HG02588 (cell line): ENCODE data around the gene DPH1.
"Not testable (repeated sequence)": the region's sequence is repeated elsewhere in the genome, so short reads cannot be mapped to it uniquely, and the experiment has no call there.

ENCODE experiments used
- ATAC-seq: cut with Tn5 transposase; IDR thresholded peaks from one replicate; pipeline ENCODE4 v1.9.1; 2021; ENCODE audit warnings: mild to moderate bottlenecking, moderate library complexity; ENCODE audit not compliant: unreplicated experiment

Gene DPH1

GRCh38 chr17:2029911-2030778 lies at the start of gene DPH1:
Gene DPH1 (plus strand): TSS chr17:2030153. CDS start chr17:2030170, 17 bp downstream.
- ATAC-seq: peak; percentile 65

GRCh38 chr17:1980665-1981250 lies 49.2 kb upstream of the DPH1 start:
- no peak for ATAC-seq

GRCh38 chr17:1982793-1983366 lies 47.1 kb upstream of the DPH1 start:
- not testable (repeated sequence) for ATAC-seq

GRCh38 chr17:1985093-1985492 lies 44.9 kb upstream of the DPH1 start:
- no peak for ATAC-seq

- no peak for ATAC-seq
Observed at GRCh38 chr17:1985686-1986085, 44.3 kb upstream of the DPH1 start.

- ATAC-seq: no peak
Observed at GRCh38 chr17:1986783-1987451, 43.0 kb upstream of the DPH1 start.

GRCh38 chr17:1989135-1989534 lies 40.8 kb upstream of the DPH1 start:
- no peak for ATAC-seq

GRCh38 chr17:1992541-1992940 lies 37.4 kb upstream of the DPH1 start:
- ATAC-seq: no peak

- no peak for ATAC-seq
Observed at GRCh38 chr17:1994707-1995106, 35.2 kb upstream of the DPH1 start.

- no peak for ATAC-seq
Observed at GRCh38 chr17:1995321-1995892, 34.5 kb upstream of the DPH1 start.

GRCh38 chr17:1995907-1996799 lies 33.8 kb upstream of the DPH1 start:
- no peak for ATAC-seq

- no peak for ATAC-seq
Observed at GRCh38 chr17:1996800-1997288, 33.1 kb upstream of the DPH1 start.

GRCh38 chr17:1997289-1997926 lies 32.5 kb upstream of the DPH1 start:
- ATAC-seq: no peak

- ATAC-seq: no peak
Observed at GRCh38 chr17:1997927-1998742, 31.8 kb upstream of the DPH1 start.

- no peak for ATAC-seq
Observed at GRCh38 chr17:1999557-2000251, 30.2 kb upstream of the DPH1 start.

GRCh38 chr17:2002767-2003329 lies 27.1 kb upstream of the DPH1 start:
- no peak for ATAC-seq

GRCh38 chr17:2003525-2003924 lies 26.4 kb upstream of the DPH1 start:
- no peak for ATAC-seq
